HG03139 (cell line): ENCODE data around the gene NDC1.
"Not testable (repeated sequence)": the region's sequence is repeated elsewhere in the genome, so short reads cannot be mapped to it uniquely, and the experiment has no call there.

Experiments
- ATAC-seq: cut with Tn5 transposase; IDR thresholded peaks from one replicate; pipeline ENCODE4 v1.9.1; 2021; ENCODE audit not compliant: unreplicated experiment

The NDC1 gene

DNA sequence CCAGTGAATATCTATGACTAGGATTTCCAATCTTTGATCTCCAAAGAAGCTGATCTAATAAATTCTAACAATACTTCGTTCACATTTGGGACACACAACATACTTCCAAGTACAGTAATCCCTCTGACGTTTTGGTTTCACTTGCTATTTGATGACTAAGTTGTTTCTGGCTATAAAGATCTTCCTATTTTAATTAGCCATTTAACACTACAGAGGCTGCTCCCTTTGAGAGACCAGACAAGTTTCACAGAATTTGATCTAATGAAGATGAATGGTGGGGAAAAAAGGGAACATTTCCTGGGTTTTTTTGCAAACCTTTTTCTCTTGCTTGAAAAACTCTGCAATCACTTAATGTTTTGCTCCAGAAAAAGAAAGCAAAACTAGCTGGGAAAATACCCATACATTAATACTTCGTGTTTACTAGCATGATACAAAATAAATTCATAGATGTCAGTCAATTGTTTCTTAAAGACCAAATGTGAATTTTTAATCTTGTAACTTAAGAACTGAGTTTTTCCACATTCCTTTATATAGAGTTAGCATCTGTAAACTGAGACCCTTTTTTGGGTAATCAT, 71.2 kb downstream of the NDC1 start:
- ATAC-seq = no peak

DNA sequence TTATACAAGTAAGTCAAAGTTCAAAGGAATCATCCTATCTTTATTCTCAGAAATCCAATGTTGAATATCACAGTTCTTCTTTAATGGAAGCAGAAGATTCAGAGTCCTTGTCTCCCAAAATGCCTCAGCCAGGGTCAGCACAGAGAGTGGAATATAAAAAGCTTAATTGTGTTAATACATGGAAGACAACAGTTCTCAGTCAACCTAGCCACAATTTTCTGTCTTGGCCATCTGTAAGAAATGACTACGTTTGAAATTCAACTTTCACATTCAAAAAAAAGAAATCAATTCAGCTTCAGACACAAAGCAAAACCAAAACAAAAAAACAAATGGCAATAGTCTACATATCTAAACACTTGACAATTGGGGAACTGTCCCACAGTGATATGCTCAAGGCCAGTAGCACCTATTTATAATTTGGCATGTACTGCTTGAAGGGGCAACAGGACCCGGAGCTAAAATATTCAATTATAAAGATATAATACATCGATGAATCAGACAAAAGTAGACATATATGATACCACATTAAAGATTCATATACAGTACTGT, 71.8 kb downstream of the NDC1 start:
- ATAC-seq = no peak

- ATAC-seq = no peak
These were observed 72.4 kb downstream of the NDC1 start for GRCh38 chr1:53765657-53766056.

GRCh38 chr1:53763911-53764310, 74.2 kb downstream of the NDC1 start:
- no peak for ATAC-seq

DNA sequence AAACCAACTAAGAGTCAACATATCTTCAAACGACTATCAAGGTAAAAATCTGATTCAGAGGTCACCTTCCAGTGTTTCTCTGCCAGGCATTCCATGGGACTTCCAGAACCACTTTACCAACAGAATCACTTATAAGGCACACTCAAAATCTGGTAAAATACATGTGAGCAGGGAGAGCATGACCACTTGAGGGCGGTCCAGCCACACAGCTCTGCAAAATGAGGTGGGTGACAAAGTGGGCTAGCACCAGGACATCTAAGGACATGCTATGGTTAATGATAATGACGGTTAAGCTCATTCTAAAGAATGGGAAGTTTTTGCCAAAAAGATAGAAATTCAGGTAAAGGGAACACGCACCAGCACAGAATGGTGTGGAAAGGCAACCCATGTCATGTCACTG, 74.6 kb downstream of the NDC1 start:
- ATAC-seq = no peak

- not testable (repeated sequence) for ATAC-seq
These were observed 77.6 kb downstream of the NDC1 start for GRCh38 chr1:53760497-53760896.

GRCh38 chr1:53755874-53756273, 82.2 kb downstream of the NDC1 start:
- ATAC-seq = no peak

DNA sequence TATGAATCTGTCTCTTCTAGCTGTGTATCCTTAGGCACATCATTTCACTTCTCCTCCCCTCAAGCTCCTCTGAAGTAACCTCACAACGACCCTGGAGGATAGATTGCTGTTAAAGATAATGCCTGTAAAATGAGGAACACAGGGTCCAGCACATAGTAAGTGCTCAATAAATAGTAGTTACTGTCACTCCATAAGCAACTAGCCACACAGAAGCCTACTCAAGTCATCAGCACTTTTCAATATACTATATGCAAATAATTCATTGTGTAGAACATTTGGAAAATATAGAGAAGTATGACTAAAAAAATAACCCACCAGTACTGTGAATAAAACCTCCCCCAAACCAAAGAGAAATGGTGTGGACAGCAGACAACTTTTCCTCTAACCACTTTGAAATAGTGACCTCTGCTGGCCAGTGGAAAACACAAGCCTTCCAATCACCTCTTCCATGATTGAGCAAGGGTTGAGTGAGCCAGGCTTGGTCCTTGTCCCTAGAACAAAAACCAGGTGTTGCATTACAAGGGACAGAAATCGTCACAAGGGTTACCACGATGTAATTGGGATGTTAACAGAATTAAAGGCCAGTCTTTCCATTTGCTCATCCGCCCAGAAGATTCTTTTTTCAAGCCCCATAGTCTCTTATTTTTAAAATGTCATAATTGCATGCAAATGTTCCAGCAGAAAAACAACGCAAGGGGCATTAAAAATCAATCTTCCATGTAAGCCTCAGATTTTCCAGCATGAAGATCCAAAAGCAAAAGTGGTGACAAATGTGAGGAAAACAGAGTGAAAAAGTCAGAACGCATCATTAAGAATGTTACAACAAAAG, 83.4 kb downstream of the NDC1 start:
- ATAC-seq = no peak

DNA sequence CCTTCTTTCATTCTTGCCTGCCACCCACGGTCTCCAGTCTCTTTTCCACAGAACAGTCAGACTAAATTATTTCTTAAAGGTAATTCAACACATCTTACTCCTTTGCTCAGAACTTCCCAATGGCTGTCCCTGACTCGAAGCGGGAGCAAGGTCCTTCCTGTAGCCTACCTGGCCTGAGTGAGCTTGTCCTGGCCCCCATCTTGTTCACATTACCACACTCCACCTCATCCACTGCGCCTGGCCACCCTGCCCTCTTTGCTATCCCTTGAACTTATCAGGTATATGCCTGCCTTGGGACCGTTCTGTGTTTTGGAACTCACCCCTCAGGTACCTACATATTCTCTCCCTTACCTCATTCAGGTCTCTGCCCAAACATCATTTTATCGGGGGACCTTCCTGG, 85.8 kb downstream of the NDC1 start:
- ATAC-seq = no peak

DNA sequence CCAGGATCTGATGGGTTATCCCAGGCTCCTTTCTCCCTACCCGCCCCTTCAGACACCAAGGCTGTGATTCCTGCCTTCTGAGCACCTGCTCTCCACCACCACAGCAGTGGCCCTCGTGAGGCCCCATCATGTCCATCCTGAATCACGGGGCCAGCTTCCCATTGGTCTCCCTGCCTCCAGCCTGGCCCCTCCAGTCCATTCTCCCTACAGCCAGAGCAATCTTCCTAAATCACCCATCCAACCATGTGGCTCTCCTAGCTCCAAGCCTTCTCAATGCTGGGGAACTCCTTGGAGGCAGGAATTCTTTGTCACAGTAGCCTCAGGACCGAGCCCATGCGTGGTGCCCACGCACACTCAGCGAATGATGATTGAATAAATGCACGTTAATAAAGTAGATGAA, 90.3 kb downstream of the NDC1 start:
- ATAC-seq = no peak

DNA sequence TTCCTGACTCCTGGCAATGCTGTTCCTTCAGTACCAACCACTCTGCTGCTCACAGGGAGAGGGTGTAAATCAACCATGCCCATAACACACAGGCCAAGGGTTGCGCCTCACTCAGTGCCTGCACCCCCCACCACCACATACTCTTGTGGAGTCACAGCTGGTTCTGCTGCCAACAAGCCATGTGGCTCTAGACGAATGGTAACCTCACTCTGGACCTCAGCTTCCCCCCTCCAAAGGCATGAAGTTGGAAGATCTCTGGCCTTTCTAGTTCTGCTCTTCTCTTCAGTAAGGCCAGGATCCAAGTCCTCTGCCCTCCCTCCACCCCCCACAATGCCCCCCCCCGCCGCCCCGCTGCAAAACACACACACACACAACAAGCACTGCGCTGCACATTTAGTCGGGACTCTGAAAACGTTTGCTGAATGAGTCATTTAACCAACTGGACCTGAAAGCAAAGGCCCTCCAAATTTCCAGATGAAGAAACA, 97.4 kb downstream of the NDC1 start:
- no peak for ATAC-seq

GRCh38 chr1:53739109-53739681, 98.9 kb downstream of the NDC1 start, which contains the start of gene GLIS1:
Gene GLIS1 (minus strand): TSS chr1:53739164. CDS start chr1:53738064, 1,100 bp downstream.
- ATAC-seq = peak; percentile 91

DNA sequence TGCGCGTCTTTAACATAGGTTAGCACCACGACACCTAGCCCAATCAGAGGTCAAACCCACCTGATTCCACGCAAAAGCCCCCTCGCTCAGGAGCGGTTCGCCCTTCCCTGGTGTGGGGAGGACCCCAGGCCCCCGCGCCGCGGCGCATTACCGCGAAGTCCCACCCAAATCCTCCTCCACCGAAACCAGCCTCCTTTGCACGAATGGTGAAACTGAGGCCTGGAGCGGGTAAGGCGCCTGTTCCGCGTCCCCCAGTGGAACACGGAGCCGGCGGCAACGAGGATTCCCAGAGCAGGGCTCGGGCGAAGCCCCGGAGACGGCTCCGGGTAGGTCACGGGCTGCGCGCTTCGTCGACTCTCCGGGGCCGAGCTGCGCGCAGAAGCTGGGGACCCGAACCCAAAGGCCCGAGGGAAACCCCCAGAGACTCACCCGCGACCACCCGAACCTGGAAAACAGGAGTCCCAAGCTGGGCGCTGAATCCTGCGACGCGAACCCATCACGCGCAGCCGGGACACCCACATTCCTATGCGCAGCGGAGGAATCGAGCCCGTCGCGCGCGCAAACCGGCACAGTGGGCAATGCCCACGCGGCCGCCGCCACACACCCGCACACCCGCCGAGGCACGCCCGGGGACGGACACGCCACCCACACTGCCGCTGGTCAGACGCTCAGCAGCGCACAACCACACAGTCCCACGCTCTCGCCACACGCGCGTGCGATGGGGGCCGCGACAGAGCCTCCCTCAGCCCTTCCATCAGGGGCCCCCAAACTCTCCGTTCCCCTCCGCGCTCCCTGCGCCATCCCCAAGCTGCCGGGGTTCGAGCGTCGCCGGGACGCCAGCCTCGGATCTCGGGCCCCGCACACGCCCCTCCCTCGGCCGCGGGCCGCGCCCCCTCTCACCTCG, 99.6 kb downstream of the NDC1 start:
- no peak for ATAC-seq

DNA sequence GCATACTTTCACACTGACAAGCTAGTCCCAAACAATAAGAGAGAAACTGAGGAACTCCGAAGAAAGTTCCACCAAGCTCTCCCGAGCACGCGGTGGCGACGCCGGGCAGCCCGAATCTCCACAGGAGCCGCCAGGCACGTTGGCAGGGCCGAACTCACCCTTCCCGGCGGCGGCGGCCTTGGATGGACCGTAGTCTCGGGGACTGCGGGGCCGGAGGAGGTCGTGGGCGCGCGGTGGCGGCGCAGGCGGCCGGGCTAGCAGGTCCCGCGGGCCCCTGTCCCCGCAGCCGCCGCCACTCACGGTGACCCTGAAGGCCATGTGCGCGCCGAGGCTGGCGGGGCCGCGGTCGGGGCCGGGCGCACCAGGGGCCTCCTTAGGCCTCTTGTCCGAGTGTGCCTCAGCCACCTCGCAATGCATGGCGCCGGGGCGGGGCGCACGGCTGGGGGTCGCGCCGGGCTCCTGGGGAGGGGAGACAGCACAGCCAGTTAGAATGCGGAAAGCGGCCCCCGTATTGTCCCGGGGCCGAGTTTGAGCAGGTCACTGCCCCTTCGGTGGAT, 100.4 kb downstream of the NDC1 start:
- no peak for ATAC-seq

DNA sequence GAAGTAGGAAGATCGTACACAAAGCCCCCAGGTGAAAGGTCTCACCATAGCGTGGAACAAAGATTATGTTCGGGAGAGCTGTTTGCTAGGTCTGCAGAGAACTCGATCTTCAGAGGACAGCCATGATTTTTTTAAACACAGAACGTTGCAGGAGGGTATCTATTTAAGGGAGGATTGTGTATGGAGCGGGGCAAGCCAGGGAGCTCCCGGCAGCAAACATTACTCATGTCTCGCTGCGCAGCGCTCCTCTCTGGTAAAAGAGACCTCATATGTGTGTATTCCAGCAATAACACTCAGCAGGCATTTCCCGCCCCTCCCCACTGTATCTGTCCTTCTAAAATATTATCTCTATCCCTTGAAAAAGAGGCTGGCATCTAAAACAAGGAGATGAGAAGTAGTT, 101.8 kb downstream of the NDC1 start:
- ATAC-seq = no peak

- no peak for ATAC-seq
These were observed 102.4 kb downstream of the NDC1 start for GRCh38 chr1:53735681-53736080.

GRCh38 chr1:53735261-53735660, 102.8 kb downstream of the NDC1 start:
- no peak for ATAC-seq

DNA sequence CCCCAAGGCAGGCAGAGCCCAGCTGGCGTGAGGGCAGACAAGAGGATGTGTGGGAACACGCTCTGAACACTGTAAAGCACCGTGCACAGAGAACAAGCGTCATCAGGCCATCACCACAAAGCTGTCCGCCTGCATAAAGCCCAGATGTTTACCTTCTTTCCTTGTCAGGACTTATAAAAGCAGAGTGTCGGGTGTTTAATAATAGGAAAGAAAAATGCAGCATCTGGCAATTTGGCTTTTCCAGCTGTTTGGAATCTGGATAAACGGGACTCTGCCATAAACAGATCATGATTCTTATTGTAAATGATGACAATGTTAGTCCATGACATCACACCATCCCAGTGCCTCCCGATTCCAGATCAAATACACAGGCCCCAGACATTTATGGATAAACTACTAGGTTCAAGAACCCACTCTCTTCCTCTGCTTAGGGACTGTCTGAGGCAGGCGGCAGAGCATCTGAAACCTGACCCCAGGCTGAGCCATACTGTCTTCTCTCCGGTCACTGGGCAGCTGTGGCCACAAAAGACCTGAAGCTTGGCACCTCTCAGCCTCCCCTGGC, 103.4 kb downstream of the NDC1 start:
- ATAC-seq = no peak

- no peak for ATAC-seq
These were observed 104.0 kb downstream of the NDC1 start for GRCh38 chr1:53733975-53734649.
